ENCODE measurements around the gene FBP1.
"Not testable (repeated sequence)": the region's sequence is repeated elsewhere in the genome, so short reads cannot be mapped to it uniquely, and the experiment has no call there.

The FBP1 gene

GRCh38 chr9:94568250-94568889 lies 70.9 kb downstream of the FBP1 start:
- DNase-seq = no peak

- DNase-seq = no peak
Observed at GRCh38 chr9:94567271-94567670, 72.0 kb downstream of the FBP1 start.

- no peak for DNase-seq
Observed at GRCh38 chr9:94566550-94566949, 72.8 kb downstream of the FBP1 start.

GRCh38 chr9:94564279-94564678 lies 75.0 kb downstream of the FBP1 start:
- DNase-seq = not testable (repeated sequence)

- no peak for DNase-seq
Observed at GRCh38 chr9:94563548-94563947, 75.8 kb downstream of the FBP1 start.

- DNase-seq = no peak
Observed at GRCh38 chr9:94560237-94560636, 79.1 kb downstream of the FBP1 start.

- DNase-seq = no peak
Observed at GRCh38 chr9:94557376-94557775, 81.9 kb downstream of the FBP1 start.

GRCh38 chr9:94554439-94555331 lies 84.6 kb downstream of the FBP1 start, which contains the start of gene PCAT7:
Gene PCAT7 (plus strand): TSS chr9:94555083.
- DNase-seq = peak; percentile 43

GRCh38 chr9:94554078-94554438 lies 85.3 kb downstream of the FBP1 start:
- DNase-seq = no peak
